GM10248 (cell line): ENCODE results near the gene SYCE3.

ENCODE experiments used
- CTCF ChIA-PET: fragments of 300-600 bp; sonication (Branson Sonifier 250); formaldehyde crosslinking; extraction: SDS; loops from one replicate; lab custom pipeline; 2021; ENCODE audit warnings: antibody characterized with exemption; lab: Yijun Ruan, JAX
- POLR2A ChIA-PET: fragments of 350-650 bp; sonication (Branson Sonifier 250); formaldehyde crosslinking; extraction: SDS; loops from one replicate; lab custom pipeline; 2020; ENCODE audit warnings: antibody characterized with exemption; lab: Yijun Ruan, JAX
- DNase-seq: peaks from one replicate; pipeline ENCODE4 v3.0.0; 2012; ENCODE audit errors: extremely low spot score
- TF ChIP-seq, protein P1 (sequence below): IDR thresholded peaks from 2 replicates; pipeline ENCODE4 v1.5.1; 2012; ENCODE audit warnings: mild to moderate bottlenecking, low read depth; ENCODE audit errors: extremely low read depth, missing control alignments, control extremely low read depth

Gene SYCE3

GRCh38 chr22:50576806-50577696 is 14.3 kb upstream of the SYCE3 start:
- POLR2A ChIA-PET, result no interaction called here

DNA sequence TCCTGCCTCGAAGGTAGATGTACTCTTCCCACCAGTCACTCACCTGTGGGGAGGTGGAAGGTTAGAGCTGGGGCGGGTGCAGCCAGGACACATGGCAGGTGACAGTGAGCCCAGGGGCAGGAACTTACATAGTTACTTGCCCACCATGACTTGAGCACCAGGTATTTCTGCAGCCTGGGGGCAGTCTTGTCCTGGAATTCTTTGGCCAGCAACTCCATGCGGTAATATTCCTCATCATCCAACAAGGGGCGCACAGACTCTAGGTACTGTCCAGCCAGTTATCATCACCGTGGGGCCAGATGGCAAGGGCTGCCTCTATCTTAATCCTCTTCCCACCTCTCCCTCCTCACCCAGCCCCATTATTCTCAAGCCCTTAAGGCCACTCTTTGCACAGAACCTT is 13.4 kb upstream of the SYCE3 start:
- TF ChIP-seq, protein P1, sequence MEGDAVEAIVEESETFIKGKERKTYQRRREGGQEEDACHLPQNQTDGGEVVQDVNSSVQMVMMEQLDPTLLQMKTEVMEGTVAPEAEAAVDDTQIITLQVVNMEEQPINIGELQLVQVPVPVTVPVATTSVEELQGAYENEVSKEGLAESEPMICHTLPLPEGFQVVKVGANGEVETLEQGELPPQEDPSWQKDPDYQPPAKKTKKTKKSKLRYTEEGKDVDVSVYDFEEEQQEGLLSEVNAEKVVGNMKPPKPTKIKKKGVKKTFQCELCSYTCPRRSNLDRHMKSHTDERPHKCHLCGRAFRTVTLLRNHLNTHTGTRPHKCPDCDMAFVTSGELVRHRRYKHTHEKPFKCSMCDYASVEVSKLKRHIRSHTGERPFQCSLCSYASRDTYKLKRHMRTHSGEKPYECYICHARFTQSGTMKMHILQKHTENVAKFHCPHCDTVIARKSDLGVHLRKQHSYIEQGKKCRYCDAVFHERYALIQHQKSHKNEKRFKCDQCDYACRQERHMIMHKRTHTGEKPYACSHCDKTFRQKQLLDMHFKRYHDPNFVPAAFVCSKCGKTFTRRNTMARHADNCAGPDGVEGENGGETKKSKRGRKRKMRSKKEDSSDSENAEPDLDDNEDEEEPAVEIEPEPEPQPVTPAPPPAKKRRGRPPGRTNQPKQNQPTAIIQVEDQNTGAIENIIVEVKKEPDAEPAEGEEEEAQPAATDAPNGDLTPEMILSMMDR, result no peak
- ChIA-PET POLR2A (no interaction called here), CTCF (interaction anchor here (0.9 to 5.6 kb wide), 5 partner anchors 10 to 115 kb away, joined by 3 to 43 read pairs (median 4); partner anchors contain the start of genes SCO2 and SYCE3)
- DNase-seq, result no peak

More at GRCh38 chr22:50576806-50577696, 14.3 kb upstream of the SYCE3 start:
- no peak for DNase-seq
- TF ChIP-seq, protein P1, result no peak
- CTCF ChIA-PET, result interaction anchor here (1.7 to 5.6 kb wide), 2 partner anchors 13 to 114 kb away, joined by 4 to 43 read pairs; partner anchors contain the start of gene SYCE3

- DNase-seq, result no peak
- TF ChIP-seq, protein P1, result no peak
- CTCF ChIA-PET, result interaction anchor here (0.9 to 5.6 kb wide), 7 partner anchors 10 to 67 kb away, joined by 3 to 43 read pairs (median 4); partner anchors contain the start of genes LMF2, NCAPH2, SCO2 and SYCE3
- POLR2A ChIA-PET, result no interaction called here
Observed at GRCh38 chr22:50575426-50575941, 12.8 kb upstream of the SYCE3 start.

DNA sequence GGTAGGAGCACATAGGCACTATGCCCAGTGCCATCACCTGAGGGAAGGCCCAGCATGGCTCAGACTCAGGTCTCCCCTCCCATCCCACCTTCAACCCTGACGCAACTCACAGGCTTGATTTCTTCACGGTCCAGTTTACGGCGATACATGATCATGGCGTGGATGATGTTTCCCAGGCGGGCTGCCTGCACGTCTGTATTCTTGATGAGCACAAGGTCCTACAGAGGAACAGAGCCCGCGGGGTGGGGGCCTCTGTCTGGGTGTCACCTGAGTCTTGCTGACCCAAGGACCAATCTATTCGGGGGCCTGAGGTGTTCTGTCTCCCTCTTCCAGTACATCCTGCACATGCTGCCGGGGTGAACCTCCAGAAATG is 11.7 kb upstream of the SYCE3 start:
- TF ChIP-seq, protein P1, result no peak
- CTCF ChIA-PET, result interaction anchor here (1.1 to 5.6 kb wide), 5 partner anchors 9 to 66 kb away, joined by 3 to 43 read pairs (median 4); partner anchors contain the start of genes LMF2, NCAPH2 and SYCE3
- DNase-seq, result no peak
- POLR2A ChIA-PET, result no interaction called here

- DNase-seq, result no peak
- ChIA-PET POLR2A (no interaction called here), CTCF (interaction anchor here (1.0 to 5.6 kb wide), 6 partner anchors 10 to 65 kb away, joined by 3 to 43 read pairs (median 3); partner anchors contain the start of gene SYCE3)
- TF ChIP-seq, protein P1, result no peak
Observed at GRCh38 chr22:50573491-50574382, 11.0 kb upstream of the SYCE3 start.
